ENCODE measurements around the gene EMSY.
"Not testable (repeated sequence)": the region's sequence is repeated elsewhere in the genome, so short reads cannot be mapped to it uniquely, and the experiment has no call there.

Gene EMSY

GRCh38 chr11:76572181-76572875, 127.5 kb downstream of the EMSY start:
- DNase-seq (ENCODE audit: low read depth in 2 of 2): not testable (repeated sequence)

- no peak for DNase-seq (ENCODE audit: low read depth in 2 of 2)
Observed at GRCh38 chr11:76574406-76574805, 129.6 kb downstream of the EMSY start.

GRCh38 chr11:76574879-76575278, 130.1 kb downstream of the EMSY start:
- no peak for DNase-seq (ENCODE audit: low read depth in 2 of 2)

- DNase-seq (ENCODE audit: low read depth in 2 of 2): no peak
Observed at GRCh38 chr11:76577226-76577920, 132.6 kb downstream of the EMSY start.

GRCh38 chr11:76577921-76578653, 133.3 kb downstream of the EMSY start:
- no peak for DNase-seq (ENCODE audit: low read depth in 2 of 2)

- no peak for DNase-seq (ENCODE audit: low read depth in 2 of 2)
Observed at GRCh38 chr11:76578654-76579055, 133.8 kb downstream of the EMSY start.

- DNase-seq (ENCODE audit: low read depth in 2 of 2): no peak
Observed at GRCh38 chr11:76579056-76579751, 134.4 kb downstream of the EMSY start.

GRCh38 chr11:76579752-76580151, 134.9 kb downstream of the EMSY start:
- DNase-seq (ENCODE audit: low read depth in 2 of 2): no peak

GRCh38 chr11:76582471-76582870, 137.7 kb downstream of the EMSY start:
- DNase-seq (ENCODE audit: low read depth in 2 of 2): not testable (repeated sequence)

GRCh38 chr11:76587820-76588454, 143.1 kb downstream of the EMSY start:
- DNase-seq (ENCODE audit: low read depth in 2 of 2): no peak

GRCh38 chr11:76588455-76589325, 143.9 kb downstream of the EMSY start:
- DNase-seq (ENCODE audit: low read depth in 2 of 2): peak; percentile 53 to 62

- no peak for DNase-seq (ENCODE audit: low read depth in 2 of 2)
Observed at GRCh38 chr11:76589477-76589876, 144.7 kb downstream of the EMSY start.

GRCh38 chr11:76589964-76590950, 145.4 kb downstream of the EMSY start:
- no peak for DNase-seq (ENCODE audit: low read depth in 2 of 2)

- no peak for DNase-seq (ENCODE audit: low read depth in 2 of 2)
Observed at GRCh38 chr11:76591416-76591815, 146.6 kb downstream of the EMSY start.

- DNase-seq (ENCODE audit: low read depth in 2 of 2): no peak
Observed at GRCh38 chr11:76592025-76592914, 147.5 kb downstream of the EMSY start.

- DNase-seq (ENCODE audit: low read depth in 2 of 2): no peak
Observed at GRCh38 chr11:76592961-76593360, 148.1 kb downstream of the EMSY start.

- DNase-seq (ENCODE audit: low read depth in 2 of 2): not testable (repeated sequence)
Observed at GRCh38 chr11:76595091-76595490, 150.3 kb downstream of the EMSY start.

GRCh38 chr11:76596652-76597051, 151.8 kb downstream of the EMSY start:
- DNase-seq (ENCODE audit: low read depth in 2 of 2): no peak
